GM21447 (cell line): Measurements from ENCODE around the gene PON2.
"Not testable (repeated sequence)": the region's sequence is repeated elsewhere in the genome, so short reads cannot be mapped to it uniquely, and the experiment has no call there.

Experiments used
- ATAC-seq: cut with Tn5 transposase; IDR thresholded peaks from one replicate; pipeline ENCODE4 v1.9.1; 2021; ENCODE audit not compliant: unreplicated experiment

PON2 gene

GRCh38 chr7:95434557-95435421 is at the start of gene PON2:
PON2 (minus strand) TSS chr7:95435028; CDS start chr7:95434951, 77 bp downstream.
- peak; percentile 94 for ATAC-seq

GRCh38 chr7:95482424-95482823 is 47.6 kb upstream of the PON2 start:
- ATAC-seq, result no peak

GRCh38 chr7:95481271-95482165 is 46.7 kb upstream of the PON2 start:
- ATAC-seq, result no peak

GRCh38 chr7:95479992-95480624 is 45.3 kb upstream of the PON2 start:
- no peak for ATAC-seq

- no peak for ATAC-seq
These were observed 43.6 kb upstream of the PON2 start for GRCh38 chr7:95478272-95479037.

- ATAC-seq, result peak; percentile 79
These were observed 42.2 kb upstream of the PON2 start for GRCh38 chr7:95476904-95477594.

- ATAC-seq, result no peak
These were observed 41.4 kb upstream of the PON2 start for GRCh38 chr7:95476072-95476847.

- ATAC-seq, result no peak
These were observed 38.6 kb upstream of the PON2 start for GRCh38 chr7:95473276-95473985.

GRCh38 chr7:95472581-95473161 is 37.8 kb upstream of the PON2 start:
- ATAC-seq, result no peak

GRCh38 chr7:95471071-95471470 is 36.2 kb upstream of the PON2 start:
- no peak for ATAC-seq

- ATAC-seq, result peak; percentile 99
These were observed 35.6 kb upstream of the PON2 start for GRCh38 chr7:95470452-95470851.

- ATAC-seq, result no peak
These were observed 35.0 kb upstream of the PON2 start for GRCh38 chr7:95469848-95470247.

GRCh38 chr7:95469187-95469586 is 34.4 kb upstream of the PON2 start:
- no peak for ATAC-seq

GRCh38 chr7:95467912-95468607 is 33.2 kb upstream of the PON2 start:
- ATAC-seq, result no peak

- ATAC-seq, result not testable (repeated sequence)
These were observed 25.8 kb upstream of the PON2 start for GRCh38 chr7:95460653-95461052.

- no peak for ATAC-seq
These were observed 23.1 kb upstream of the PON2 start for GRCh38 chr7:95457947-95458346.

GRCh38 chr7:95454438-95455045 is 19.7 kb upstream of the PON2 start:
- ATAC-seq, result peak; percentile 60
